UCSD-AML1 (cell line): Measurements from ENCODE around the gene MAPK1.
"Not testable (repeated sequence)": the region's sequence is repeated elsewhere in the genome, so short reads cannot be mapped to it uniquely, and the experiment has no call there.

Source experiments
- DNase-seq: peaks from one replicate; lab custom pipeline; 2025; ENCODE audit not compliant: unreplicated experiment; lab: John Stamatoyannopoulos, UW

The MAPK1 gene

GRCh38 chr22:21849489-21849888 lies 18.0 kb downstream of the MAPK1 start:
- DNase-seq: no peak

DNA sequence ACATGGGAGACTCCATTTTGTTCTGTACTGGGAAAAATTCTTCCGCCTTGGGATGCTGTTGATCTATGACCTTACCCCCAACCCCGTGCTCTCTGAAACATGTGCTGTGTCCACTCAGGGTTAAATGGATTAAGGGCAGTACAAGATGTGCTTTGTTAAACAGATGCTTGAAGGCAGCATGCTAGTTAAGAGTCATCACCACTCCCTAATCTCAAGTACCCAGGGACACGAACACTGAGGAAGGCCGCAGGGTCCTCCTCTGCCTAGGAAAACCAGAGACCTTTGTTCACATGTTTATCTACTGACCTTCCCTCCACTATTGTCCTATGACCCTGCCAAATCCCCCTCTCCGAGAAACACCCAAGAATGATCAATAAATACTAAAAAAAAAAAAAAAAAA lies 19.4 kb downstream of the MAPK1 start:
- not testable (repeated sequence) for DNase-seq

DNA sequence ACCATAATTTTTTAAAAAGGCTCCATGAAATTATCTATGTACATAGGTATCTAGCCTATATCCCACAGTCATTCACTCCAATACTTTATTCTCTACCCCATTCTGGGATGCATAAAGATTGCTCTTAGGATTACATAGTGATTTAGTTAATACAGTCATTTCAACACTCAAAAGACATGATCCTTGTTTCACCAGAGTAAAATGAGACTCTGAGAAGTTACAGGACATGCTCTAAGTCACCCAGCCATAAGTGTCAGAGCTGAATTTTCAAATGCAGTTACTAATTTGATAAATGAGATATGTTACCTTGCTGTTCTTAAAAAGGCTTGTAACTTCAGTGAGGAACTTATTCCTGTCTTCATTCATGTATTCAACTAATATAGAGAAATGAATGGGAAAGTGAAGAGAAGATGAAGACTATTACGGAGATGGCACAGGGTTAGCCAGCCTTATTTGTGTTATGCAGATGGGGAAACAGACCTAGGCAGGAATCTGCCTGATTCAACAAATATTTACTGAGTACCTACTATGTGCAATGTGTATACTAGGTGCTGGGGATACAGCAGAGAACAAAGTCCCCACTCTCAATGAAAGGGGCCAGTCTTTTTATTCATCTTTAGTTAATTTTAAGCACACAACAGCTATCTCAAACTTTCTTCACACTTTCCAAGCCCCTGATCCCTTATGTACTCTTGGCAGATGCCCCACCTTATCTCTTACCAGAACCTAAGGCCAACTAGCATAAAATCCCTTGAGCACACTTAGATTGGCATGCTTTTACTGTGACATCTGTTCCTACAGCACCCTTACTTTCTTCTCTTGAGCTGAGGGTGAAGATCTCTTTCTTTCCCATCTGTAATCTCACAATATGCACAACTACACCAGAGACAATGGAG lies 21.6 kb downstream of the MAPK1 start:
- no peak for DNase-seq

GRCh38 chr22:21842946-21843345 lies 24.5 kb downstream of the MAPK1 start:
- DNase-seq: no peak

DNA sequence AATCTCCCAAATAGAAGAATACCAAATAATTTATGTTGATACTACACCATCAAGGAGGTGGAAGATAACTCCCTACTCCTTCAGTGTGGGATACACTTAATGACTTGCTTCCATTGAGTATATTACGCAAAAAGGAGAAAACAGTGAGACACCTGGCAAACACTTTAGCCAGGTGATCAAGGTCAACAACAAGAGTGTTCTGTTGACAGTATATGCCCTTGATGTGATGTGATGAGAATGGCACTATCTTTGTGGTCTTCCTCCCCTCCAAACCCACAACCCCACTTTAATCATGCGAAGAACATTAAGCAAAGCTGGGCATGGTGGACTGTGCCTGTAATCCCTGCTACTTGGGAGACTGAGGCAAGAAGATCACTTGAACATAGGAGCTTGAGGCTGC lies 26.0 kb downstream of the MAPK1 start:
- DNase-seq: no peak

DNA sequence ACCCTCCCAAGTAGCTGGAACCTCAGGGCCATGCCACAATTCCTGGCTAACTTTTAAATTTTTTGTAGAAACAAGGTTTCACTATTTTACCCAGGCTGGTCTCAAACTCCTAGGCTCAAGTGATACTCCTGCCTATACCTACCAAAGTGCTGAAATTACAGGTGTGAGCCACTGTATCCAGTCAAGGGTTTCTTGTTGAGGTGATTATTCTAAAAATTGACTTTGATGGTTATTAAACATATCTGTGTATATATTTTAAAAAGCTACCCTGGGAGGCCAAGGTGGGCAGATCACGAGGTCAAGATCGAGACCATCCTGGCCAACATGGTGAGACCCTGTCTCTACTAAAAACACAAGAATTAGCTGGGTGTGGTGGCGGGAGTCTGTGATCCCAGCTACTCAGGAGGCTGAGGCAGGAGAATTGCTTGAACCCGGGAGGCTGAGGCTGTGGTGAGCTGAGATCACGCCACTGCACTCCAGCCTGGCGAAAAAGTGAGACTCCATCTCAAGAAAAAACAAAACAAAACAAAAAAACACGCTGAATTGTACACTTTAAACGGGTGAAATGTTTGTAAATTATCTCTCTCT lies 27.1 kb downstream of the MAPK1 start:
- no peak for DNase-seq

DNA sequence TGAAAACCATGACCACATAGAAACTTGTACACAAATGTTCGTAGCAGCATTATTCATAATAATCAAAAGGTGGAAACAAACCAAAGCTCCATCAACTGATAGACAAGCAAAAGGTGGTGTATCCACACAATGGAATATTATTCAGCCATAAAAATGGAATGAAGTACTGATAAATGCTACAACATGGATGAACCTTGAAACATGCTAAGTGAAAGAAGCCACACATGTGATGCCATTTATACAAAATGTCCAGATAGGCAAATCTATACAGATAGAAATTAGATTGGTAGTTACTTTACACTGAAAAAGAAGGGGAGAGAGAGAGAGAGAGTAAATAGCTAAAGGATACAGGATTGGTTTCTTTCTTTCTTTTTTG lies 27.7 kb downstream of the MAPK1 start:
- no peak for DNase-seq

- not testable (repeated sequence) for DNase-seq
Measured at GRCh38 chr22:21839104-21839764, 28.2 kb downstream of the MAPK1 start.

GRCh38 chr22:21837248-21837979 lies 30.0 kb downstream of the MAPK1 start:
- no peak for DNase-seq

DNA sequence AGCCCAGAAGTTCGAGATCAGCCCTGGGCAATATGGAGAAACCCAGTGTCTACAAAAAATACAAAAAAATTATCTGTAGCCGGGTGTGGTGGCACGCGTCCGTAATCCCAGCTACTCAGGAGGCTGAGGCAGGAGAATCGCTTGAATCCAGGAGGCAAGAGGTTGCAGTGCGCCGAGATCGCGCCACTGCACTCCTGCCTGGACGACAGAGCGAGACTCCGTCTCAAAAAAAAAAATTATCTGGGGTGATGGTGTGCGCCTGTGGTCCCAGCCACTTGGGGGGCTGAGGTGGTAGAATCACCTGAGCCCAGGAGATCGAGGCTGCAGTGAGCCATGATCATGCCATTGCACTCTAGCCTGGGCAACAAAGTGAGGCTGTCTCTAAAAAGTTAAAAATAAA lies 31.0 kb downstream of the MAPK1 start:
- DNase-seq: not testable (repeated sequence)

- no peak for DNase-seq
Measured at GRCh38 chr22:21835378-21835777, 32.1 kb downstream of the MAPK1 start.

DNA sequence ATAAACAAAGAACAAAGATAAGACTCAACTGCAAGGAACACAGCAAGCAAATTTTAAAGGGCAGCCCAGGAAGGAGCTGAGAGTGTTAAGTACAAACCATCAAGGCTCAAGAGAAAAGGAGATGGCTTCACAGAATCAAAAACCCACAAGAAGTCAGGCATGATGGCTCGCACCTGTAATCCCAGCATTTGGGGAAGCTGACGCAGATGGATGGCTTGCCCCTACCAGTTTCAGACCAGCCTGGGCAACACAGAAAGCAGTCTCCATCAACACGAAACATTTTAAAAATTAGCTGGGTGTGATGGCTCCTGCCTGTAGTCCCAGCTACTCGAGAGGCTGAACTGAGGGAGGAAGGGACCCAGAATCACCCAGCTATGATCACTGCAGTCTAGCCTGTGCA lies 32.6 kb downstream of the MAPK1 start:
- no peak for DNase-seq

GRCh38 chr22:21832291-21833290 lies 34.9 kb downstream of the MAPK1 start:
- no peak for DNase-seq

- no peak for DNase-seq
Measured at GRCh38 chr22:21829523-21829922, 37.9 kb downstream of the MAPK1 start.

- no peak for DNase-seq
Measured at GRCh38 chr22:21828268-21828638, 39.2 kb downstream of the MAPK1 start.

DNA sequence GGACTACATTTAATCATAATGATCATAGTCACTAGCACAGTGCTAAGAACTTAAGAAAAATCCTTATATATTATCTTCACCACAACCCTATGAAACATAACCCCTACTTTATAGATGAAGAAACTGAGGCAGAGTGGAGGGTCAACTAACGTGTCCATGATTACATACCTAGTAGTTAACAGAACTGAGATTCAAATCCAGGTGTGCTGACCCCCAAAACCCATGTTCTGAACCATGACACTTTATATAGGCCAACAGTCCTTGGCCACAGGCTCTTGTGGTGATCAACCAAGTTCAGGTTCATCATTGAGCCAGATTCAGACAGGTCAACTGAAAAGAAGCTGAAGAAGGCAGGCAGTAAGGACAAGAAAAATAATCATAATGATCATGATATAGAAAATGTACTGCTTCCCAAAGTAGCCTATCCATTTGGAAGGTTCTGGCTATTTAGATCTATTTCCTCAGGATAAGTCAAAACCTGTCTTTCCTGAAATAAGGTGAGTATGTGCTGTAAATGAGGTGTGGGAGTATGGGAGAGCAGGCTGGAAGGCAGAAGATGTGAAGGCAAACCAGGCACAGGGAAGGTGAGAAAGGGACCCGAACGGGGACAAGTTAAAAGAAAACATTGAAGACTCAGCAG lies 39.7 kb downstream of the MAPK1 start:
- DNase-seq: no peak

- no peak for DNase-seq
Measured at GRCh38 chr22:21826204-21826603, 41.2 kb downstream of the MAPK1 start.

- DNase-seq: not testable (repeated sequence)
Measured at GRCh38 chr22:21824962-21825361, 42.5 kb downstream of the MAPK1 start.

GRCh38 chr22:21824445-21824912 lies 43.0 kb downstream of the MAPK1 start:
- DNase-seq: no peak
